H9 (cell line): ENCODE measurements around the gene GCLM. TPM values are rescaled to one million over a fixed set of nuclear protein-coding genes. Genes with fewer than 3 reads are reported as not detected.

Experiments
- DNase-seq: peaks from one replicate; pipeline ENCODE4 v3.0.0-alpha.2; 2017
- H2AFZ ChIP-seq: one replicate; pipeline ENCODE4 v1.6.1; 2013; ENCODE audit warnings: mild to moderate bottlenecking, low read length, control low read depth, moderate library complexity
- H2AK5ac ChIP-seq: 2 replicates; pipeline ENCODE4 v1.6.1; 2013; ENCODE audit warnings: low read length, control low read depth, mixed read lengths; ENCODE audit not compliant: insufficient read length
- H2BK120ac ChIP-seq: one replicate; pipeline ENCODE4 v1.6.1; 2013; ENCODE audit warnings: low read depth, mild to moderate bottlenecking, low read length, control low read depth, inconsistent platforms; ENCODE audit not compliant: poor library complexity, severe bottlenecking
- H2BK12ac ChIP-seq: 2 replicates; pipeline ENCODE4 v1.6.1; 2013; ENCODE audit warnings: low read length, control low read depth, mixed read lengths, low read depth; ENCODE audit not compliant: insufficient read length
- H2BK15ac ChIP-seq: 2 replicates; pipeline ENCODE4 v1.6.1; 2013; ENCODE audit warnings: low read depth, low read length, control low read depth
- H2BK20ac ChIP-seq: one replicate; pipeline ENCODE4 v1.6.1; 2013; ENCODE audit warnings: low read depth, mild to moderate bottlenecking, low read length, control low read depth, inconsistent platforms; ENCODE audit not compliant: poor library complexity, severe bottlenecking
- H2BK5ac ChIP-seq: 2 replicates; pipeline ENCODE4 v1.6.1; 2013; ENCODE audit warnings: low read length, control low read depth, mixed read lengths; ENCODE audit not compliant: insufficient read length
- H3K14ac ChIP-seq: 2 replicates; pipeline ENCODE4 v1.6.1; 2013; ENCODE audit warnings: low read length, control low read depth; ENCODE audit not compliant: insufficient read depth
- H3K18ac ChIP-seq: 2 replicates; pipeline ENCODE4 v1.6.1; 2013; ENCODE audit warnings: low read depth, mild to moderate bottlenecking, mixed read lengths, low read length, control low read depth; ENCODE audit not compliant: insufficient read length
- H3K23ac ChIP-seq: 2 replicates; pipeline ENCODE4 v1.6.1; 2013; ENCODE audit warnings: low read length, control low read depth, mixed read lengths, low read depth; ENCODE audit not compliant: insufficient read length
- H3K23me2 ChIP-seq: 2 replicates; pipeline ENCODE4 v1.6.1; 2013; ENCODE audit warnings: low read depth, mild to moderate bottlenecking, mixed read lengths, low read length, control low read depth; ENCODE audit not compliant: insufficient read length, poor library complexity, severe bottlenecking
- H3K27ac ChIP-seq: 2 replicates; pipeline ENCODE4 v1.5.1; 2013; ENCODE audit warnings: low read length, control low read depth, mixed read lengths, low read depth; ENCODE audit not compliant: insufficient read length
- H3K27me3 ChIP-seq: 2 replicates; pipeline ENCODE4 v1.6.1; 2013; ENCODE audit warnings: low read length, control low read depth, inconsistent platforms; ENCODE audit not compliant: insufficient read depth
- H3K4ac ChIP-seq: 2 replicates; pipeline ENCODE4 v1.6.1; 2013; ENCODE audit warnings: low read depth, mild to moderate bottlenecking, control low read depth, inconsistent platforms, low read length, moderate library complexity
- H3K4me1 ChIP-seq: 2 replicates; pipeline ENCODE4 v1.6.1; 2013; ENCODE audit warnings: low read length, control low read depth, inconsistent platforms; ENCODE audit not compliant: insufficient read depth
- H3K4me2 ChIP-seq: 2 replicates; pipeline ENCODE4 v1.6.1; 2013; ENCODE audit warnings: low read length, control low read depth, mixed read lengths; ENCODE audit not compliant: insufficient read length, insufficient read depth
- H3K56ac ChIP-seq: 2 replicates; pipeline ENCODE4 v1.6.1; 2013; ENCODE audit warnings: low read depth, mild to moderate bottlenecking, mixed read lengths, low read length, control low read depth; ENCODE audit not compliant: insufficient read length
- H3K79me1 ChIP-seq: 2 replicates; pipeline ENCODE4 v1.6.1; 2013; ENCODE audit warnings: low read depth, mild to moderate bottlenecking, moderate library complexity, low read length, control low read depth, inconsistent platforms; ENCODE audit not compliant: insufficient read depth, poor library complexity, severe bottlenecking
- H3K79me2 ChIP-seq: 2 replicates; pipeline ENCODE4 v1.6.1; 2013; ENCODE audit warnings: low read length, control low read depth, inconsistent platforms; ENCODE audit not compliant: insufficient read depth
- H3K9ac ChIP-seq: 2 replicates; pipeline ENCODE4 v1.6.1; 2013; ENCODE audit warnings: low read length, control low read depth, mixed read lengths; ENCODE audit not compliant: insufficient read length; ENCODE audit errors: extremely low read depth
- H3K9me3 ChIP-seq: one replicate; pipeline ENCODE4 v1.6.1; 2013; ENCODE audit warnings: low read depth, low read length, inconsistent platforms; ENCODE audit not compliant: control insufficient read depth
- H3T11ph ChIP-seq: one replicate; pipeline ENCODE4 v1.6.1; 2013; ENCODE audit warnings: mild to moderate bottlenecking, low read length, control low read depth, inconsistent platforms
- H4K20me1 ChIP-seq: one replicate; pipeline ENCODE4 v1.6.1; 2013; ENCODE audit not compliant: control insufficient read depth, insufficient read length, insufficient read depth
- H4K5ac ChIP-seq: 2 replicates; pipeline ENCODE4 v1.6.1; 2013; ENCODE audit warnings: low read depth, mild to moderate bottlenecking, mixed read lengths, low read length, control low read depth; ENCODE audit not compliant: insufficient read length
- H4K8ac ChIP-seq: replicated peaks from 2 replicates; pipeline ENCODE4 v1.6.1; 2013; ENCODE audit warnings: low read length, control low read depth, mixed read lengths, low read depth; ENCODE audit not compliant: insufficient read length
- H4K91ac ChIP-seq: 2 replicates; pipeline ENCODE4 v1.6.1; 2013; ENCODE audit warnings: low read depth, mild to moderate bottlenecking, moderate library complexity, mixed read lengths, low read length, control low read depth; ENCODE audit not compliant: insufficient read length
- H3K27ac Mint-ChIP-seq, 3 experiments: 2 replicates in 2 of 3; 3 replicates in 1 of 3; pipeline ENCODE4 v1.8.0; 2020 to 2021; ENCODE audit warnings: mixed read lengths in 3 of 3, mild to moderate bottlenecking in 1 of 3, moderate library complexity in 1 of 3
- H3K27me3 Mint-ChIP-seq: 2 replicates; pipeline ENCODE4 v1.8.0; 2021; ENCODE audit warnings: low read depth, mild to moderate bottlenecking, moderate library complexity, mixed read lengths
- H3K36me3 Mint-ChIP-seq, 3 experiments: 2 replicates in 2 of 3; 3 replicates in 1 of 3; pipeline ENCODE4 v1.8.0; 2020 to 2021; ENCODE audit warnings: low read depth in 3 of 3, mixed read lengths in 3 of 3; ENCODE audit not compliant: insufficient read depth in 1 of 3
- H3K4me1 Mint-ChIP-seq, 2 experiments: 2 replicates each; pipeline ENCODE4 v1.8.0; 2020; ENCODE audit warnings: mixed read lengths in 2 of 2
- H3K4me3 Mint-ChIP-seq, 2 experiments: 2 replicates in 1 of 2; 3 replicates in 1 of 2; pipeline ENCODE4 v1.8.0; 2020 to 2021; ENCODE audit warnings: mild to moderate bottlenecking in 2 of 2, mixed read lengths in 2 of 2, moderate library complexity in 1 of 2
- H3K9me3 Mint-ChIP-seq, 2 experiments: 2 replicates in 1 of 2; 3 replicates in 1 of 2; pipeline ENCODE4 v1.8.0; 2020; ENCODE audit warnings: mild to moderate bottlenecking in 2 of 2, mixed read lengths in 2 of 2, moderate library complexity in 1 of 2
- CTCF ChIP-seq: fragments of 200-600 bp; sonication (generic); conservative IDR thresholded peaks from 3 replicates; pipeline ENCODE4 v1.8.0; 2021; ENCODE audit warnings: antibody characterized with exemption, mild to moderate bottlenecking
- WGBS: extraction: QIAGEN DNeasy Blood & Tissue Kit; methylation state at CpG from one replicate; pipeline ENCODE4 v1.1.7; 2013; ENCODE audit warnings: missing lambda C conversion rate, low lambda C conversion rate, mixed read lengths; ENCODE audit not compliant: insufficient read length; ENCODE audit errors: extremely low coverage; 5-methylcytosine and 5-hydroxymethylcytosine counted together
- total RNA-seq: library from RNA; stranded (reverse); gene quantifications from 2 replicates; pipeline ENCODE4 v1.2.1, GENCODE V29; 2021

GCLM gene
- total RNA-seq, 1 experiment from 2014 or later, result 14.9 TPM

GRCh38 chr1:93900723-93901504 lies 8.3 kb downstream of the GCLM start:
- Histone ChIP-seq H3K27me3 (no peaks in the 10 kb centered on the region), H3K9me3 (no peaks in the 10 kb centered on the region), H4K5ac (no peak overlapping the region), H2BK20ac (no peak overlapping the region), H2BK12ac (no peak overlapping the region), H3K79me2 (peaks cover 1% of the 10 kb centered on the region; the same call in 1 of the 2 replicates), H3K4me1 (no peaks in the 10 kb centered on the region), H3K9ac (no peak overlapping the region), H4K91ac (no peak overlapping the region), H3K4ac (no peak overlapping the region), H2AFZ (no peak overlapping the region), H2AK5ac (no peak overlapping the region), H4K20me1 (no peaks in the 10 kb centered on the region), H3K27ac (no peak overlapping the region), H2BK120ac (no peak overlapping the region), H3K79me1 (no peaks in the 10 kb centered on the region), H2BK15ac (no peak overlapping the region), H3K23me2 (no peaks in the 10 kb centered on the region), H3K56ac (no peak overlapping the region), H3K23ac (no peak overlapping the region), H3K18ac (no peak overlapping the region), H3T11ph (no peak overlapping the region), H2BK5ac (no peak overlapping the region), H3K14ac (no peak overlapping the region), H4K8ac (no peak overlapping the region), H3K4me2 (no peak overlapping the region)
- H3K4me1 Mint-ChIP-seq, result peaks cover 0 to 2% of the 10 kb centered on the region in 2 experiments; a peak in 1 of 4 replicates
- no peaks in the 10 kb centered on the region for H3K27me3 Mint-ChIP-seq
- no peak overlapping the region for H3K27ac Mint-ChIP-seq
- H3K4me3 Mint-ChIP-seq, result no peak overlapping the region
- no peaks in the 10 kb centered on the region for H3K9me3 Mint-ChIP-seq
- TF ChIP-seq CTCF, result no peak
- peaks cover 3 to 8% (median 5%) of the 10 kb centered on the region in 3 experiments; a peak in 4 of 7 replicates for H3K36me3 Mint-ChIP-seq
- no peak for DNase-seq
- WGBS, result no CpG with 5 or more reads among the region's 3 CpGs
